Measurements from ENCODE around the gene ENTPD6.

ENTPD6 gene

DNA sequence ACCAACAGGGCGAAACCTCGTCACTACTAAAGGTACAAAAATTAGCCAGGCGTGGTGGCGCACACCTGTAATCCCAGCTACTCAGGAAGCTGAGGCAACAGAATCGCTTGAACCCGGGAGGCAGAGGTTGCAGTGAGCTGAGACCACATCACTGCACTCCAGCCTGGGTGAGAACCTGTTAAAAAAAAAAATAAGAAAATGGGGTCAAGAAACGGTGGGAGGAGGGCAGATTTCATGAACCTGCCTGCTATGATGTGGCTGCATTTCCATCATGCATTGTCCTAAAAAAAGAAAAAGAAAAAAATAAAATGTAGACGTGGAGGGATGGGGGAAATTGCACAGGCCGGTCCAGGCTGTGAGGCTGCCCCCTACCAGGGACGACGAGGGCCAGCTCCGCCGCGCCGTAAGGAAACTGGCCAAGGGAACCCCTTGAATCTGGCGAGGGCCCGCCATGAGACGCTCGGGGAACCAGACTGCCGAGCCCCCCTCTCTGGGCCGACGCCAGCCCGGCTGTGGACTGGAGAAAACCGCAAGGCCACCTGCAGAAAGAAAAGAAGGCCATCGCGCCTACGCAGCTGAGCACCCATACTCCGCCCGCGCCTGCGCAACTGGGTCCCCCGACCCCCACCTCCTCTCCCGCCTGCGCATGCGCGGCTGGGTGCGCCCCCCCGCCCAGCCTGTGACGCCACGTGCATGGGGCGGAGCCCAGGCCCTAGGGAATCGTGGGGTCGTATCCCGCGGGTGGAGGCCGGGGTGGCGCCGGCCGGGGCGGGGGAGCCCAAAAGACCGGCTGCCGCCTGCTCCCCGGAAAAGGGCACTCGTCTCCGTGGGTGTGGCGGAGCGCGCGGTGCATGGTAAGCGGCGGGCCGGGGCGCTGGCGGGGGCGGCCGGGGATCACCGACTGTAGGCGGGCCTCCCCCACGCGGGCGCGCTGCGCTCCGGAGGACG is at the start of gene ENTPD6:
Gene ENTPD6 (plus strand): TSS at position 699 of the 948 bp plus-strand sequence. CDS start 10,825 bp downstream, outside the sequence.
- H3K4me1 Mint-ChIP-seq: peaks cover 36% of the 10 kb centered on the region
- no peaks in the 10 kb centered on the region for H3K36me3 Mint-ChIP-seq (ENCODE audit: low read depth)
- peak within 1 kb of the TSS in 2 of 3 experiments; percentile 44 to 63 for H3K27ac Mint-ChIP-seq
- TF ChIP-seq, protein P1, sequence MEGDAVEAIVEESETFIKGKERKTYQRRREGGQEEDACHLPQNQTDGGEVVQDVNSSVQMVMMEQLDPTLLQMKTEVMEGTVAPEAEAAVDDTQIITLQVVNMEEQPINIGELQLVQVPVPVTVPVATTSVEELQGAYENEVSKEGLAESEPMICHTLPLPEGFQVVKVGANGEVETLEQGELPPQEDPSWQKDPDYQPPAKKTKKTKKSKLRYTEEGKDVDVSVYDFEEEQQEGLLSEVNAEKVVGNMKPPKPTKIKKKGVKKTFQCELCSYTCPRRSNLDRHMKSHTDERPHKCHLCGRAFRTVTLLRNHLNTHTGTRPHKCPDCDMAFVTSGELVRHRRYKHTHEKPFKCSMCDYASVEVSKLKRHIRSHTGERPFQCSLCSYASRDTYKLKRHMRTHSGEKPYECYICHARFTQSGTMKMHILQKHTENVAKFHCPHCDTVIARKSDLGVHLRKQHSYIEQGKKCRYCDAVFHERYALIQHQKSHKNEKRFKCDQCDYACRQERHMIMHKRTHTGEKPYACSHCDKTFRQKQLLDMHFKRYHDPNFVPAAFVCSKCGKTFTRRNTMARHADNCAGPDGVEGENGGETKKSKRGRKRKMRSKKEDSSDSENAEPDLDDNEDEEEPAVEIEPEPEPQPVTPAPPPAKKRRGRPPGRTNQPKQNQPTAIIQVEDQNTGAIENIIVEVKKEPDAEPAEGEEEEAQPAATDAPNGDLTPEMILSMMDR (IDR thresholded peaks at IDR 0.05; ENCODE audit: unreplicated experiment in 3 of 3): no peak
- H3K27me3 Mint-ChIP-seq (ENCODE audit: low read depth): peaks cover 17% of the 10 kb centered on the region
- peak within 1 kb of the TSS; percentile 93 to 97 (median 96) for H3K4me3 Mint-ChIP-seq
- no peaks in the 10 kb centered on the region for H3K9me3 Mint-ChIP-seq

DNA sequence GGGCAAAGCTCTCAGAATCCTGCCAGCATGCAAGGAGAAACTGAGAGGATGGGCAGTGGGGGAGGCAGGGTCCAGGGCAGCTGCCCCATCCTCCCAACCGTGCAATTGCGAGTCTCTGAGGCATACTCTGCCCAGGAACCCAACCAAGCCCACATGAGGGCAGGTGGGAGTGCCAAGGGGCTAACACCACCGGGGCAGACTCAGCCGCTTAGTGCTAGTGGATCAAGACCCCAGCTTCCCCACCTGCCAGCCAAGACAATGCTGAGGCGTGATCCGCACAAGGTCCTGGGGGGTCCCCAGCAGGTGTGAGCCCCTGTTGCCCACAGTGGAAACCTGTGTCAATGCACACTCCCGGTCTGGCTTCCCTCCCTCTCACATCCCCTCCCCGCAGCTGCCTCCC is 48.5 kb upstream of the ENTPD6 start:
- Mint-ChIP-seq H3K27ac (no peak overlapping the region), H3K4me3 (no peak overlapping the region), H3K9me3 (no peaks in the 10 kb centered on the region), H3K36me3 (ENCODE audit: low read depth) (no peaks in the 10 kb centered on the region), H3K27me3 (ENCODE audit: low read depth) (peaks cover 4% of the 10 kb centered on the region), H3K4me1 (peaks cover 10% of the 10 kb centered on the region)
- TF ChIP-seq, protein P1 (IDR thresholded peaks at IDR 0.05; ENCODE audit: unreplicated experiment in 3 of 3): no peak

DNA sequence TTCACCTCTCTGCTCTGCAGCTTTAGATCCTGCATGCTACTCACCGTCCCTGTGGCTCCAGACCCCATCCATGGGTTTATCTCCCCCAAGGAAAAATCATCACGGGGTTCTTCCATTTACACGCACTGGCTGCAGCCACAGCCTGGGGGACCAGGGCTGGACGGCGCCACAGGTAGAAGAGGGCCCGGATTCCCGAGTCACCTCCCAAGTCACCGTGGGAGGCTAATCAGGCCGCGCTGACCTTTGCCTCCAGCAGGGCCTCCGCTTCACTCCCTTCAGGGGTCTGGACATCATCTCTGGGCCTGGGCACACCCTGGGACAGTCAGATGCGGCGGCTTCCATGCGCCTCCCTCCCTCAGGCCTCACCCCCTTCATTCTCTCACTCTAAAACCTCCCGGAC is 47.8 kb upstream of the ENTPD6 start:
- Mint-ChIP-seq H3K36me3 (ENCODE audit: low read depth) (no peaks in the 10 kb centered on the region), H3K27ac (no peak overlapping the region), H3K4me1 (peaks cover 10% of the 10 kb centered on the region), H3K9me3 (no peaks in the 10 kb centered on the region), H3K27me3 (ENCODE audit: low read depth) (peaks cover 10% of the 10 kb centered on the region), H3K4me3 (no peak overlapping the region)
- TF ChIP-seq, protein P1 (IDR thresholded peaks at IDR 0.05; ENCODE audit: unreplicated experiment in 3 of 3): no peak

DNA sequence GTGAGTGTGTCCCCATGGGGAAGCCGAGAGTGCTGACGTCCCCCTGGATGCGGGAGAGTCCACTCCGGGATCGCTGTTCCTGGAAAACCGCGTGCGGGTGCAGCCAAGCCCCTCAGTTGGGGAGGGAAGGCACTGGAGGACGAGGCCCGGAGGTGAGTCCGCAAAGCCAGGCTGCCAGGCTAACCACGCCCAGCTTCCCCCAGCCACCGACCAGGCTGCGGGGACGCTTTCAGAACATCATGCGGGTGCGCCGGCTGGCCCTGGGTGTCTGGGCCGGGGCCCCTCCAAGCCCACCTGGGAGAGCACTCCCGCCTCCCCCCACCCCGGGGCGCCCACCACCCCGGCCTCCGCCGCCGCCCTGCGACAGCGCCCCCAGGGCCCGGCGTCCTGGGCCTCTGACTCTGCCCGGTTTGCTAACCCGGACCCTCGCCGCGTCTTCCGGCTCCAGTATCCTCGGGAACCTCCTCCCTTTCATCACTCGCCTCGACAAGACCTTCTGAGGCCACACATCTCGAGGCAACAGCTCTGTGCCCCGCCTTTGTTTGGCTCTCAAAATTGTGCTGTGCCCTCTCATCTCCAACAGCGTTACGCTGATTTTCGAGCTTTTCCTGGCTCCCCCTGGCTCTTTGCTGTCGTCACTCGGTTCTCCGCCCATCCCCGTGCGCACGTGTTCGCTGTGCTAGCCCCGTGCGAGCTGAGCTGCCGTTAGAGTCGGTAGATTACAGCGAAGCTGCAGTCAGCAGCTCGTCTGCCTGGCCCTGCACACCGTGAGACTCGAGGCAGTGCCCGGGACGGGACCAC is 47.1 kb upstream of the ENTPD6 start:
- Mint-ChIP-seq H3K9me3 (no peaks in the 10 kb centered on the region), H3K4me3 (no peak overlapping the region), H3K36me3 (ENCODE audit: low read depth) (no peaks in the 10 kb centered on the region), H3K4me1 (peaks cover 10% of the 10 kb centered on the region), H3K27me3 (ENCODE audit: low read depth) (peaks cover 10% of the 10 kb centered on the region), H3K27ac (no peak overlapping the region)
- TF ChIP-seq, protein P1 (IDR thresholded peaks at IDR 0.05; ENCODE audit: unreplicated experiment in 3 of 3): no peak

DNA sequence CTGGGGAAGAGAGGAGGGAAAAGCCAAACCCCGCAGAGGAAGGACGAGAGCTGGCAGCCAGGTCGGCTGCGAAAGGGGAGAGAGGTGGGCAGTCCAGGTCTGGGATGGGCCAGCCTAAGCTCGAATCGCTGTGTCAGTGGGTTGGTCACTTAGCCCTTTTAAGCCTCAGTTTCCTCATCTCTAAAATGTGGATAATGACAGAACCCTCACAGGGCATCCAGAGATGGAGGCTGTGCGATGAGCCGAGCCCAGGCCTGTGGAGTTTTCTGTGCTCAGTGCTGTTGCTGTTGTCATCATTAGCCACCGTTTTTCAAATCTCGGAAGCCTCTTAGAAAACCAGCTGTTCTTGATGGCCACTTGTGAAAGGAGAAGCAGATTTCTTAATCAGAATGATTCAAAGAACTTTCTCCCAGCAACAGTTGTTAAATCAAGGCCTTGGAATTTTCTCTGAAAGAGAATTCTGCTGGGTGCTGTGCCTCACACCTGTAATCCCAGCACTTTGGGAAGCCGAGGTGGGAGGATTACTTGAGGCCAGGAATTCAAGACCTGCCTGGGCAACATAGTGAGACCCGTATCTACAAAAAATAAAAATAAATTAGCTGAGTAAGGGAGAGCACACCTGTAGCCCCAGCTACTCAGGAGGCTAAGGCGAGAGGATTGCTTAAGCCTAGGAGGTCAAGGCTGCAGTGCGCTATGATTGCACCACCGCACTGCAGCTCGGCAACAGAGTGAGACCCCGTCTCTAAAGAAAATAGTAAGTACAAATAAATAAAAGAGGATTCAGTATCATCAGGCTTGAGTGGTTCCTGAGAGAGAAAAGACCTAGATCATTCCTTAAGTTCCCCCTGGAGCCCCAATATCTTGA is 46.3 kb upstream of the ENTPD6 start:
- TF ChIP-seq, protein P1 (IDR thresholded peaks at IDR 0.05; ENCODE audit: unreplicated experiment in 3 of 3): no peak
- peaks cover 10% of the 10 kb centered on the region for H3K27me3 Mint-ChIP-seq (ENCODE audit: low read depth)
- no peaks in the 10 kb centered on the region for H3K9me3 Mint-ChIP-seq
- H3K4me1 Mint-ChIP-seq: peaks cover 10% of the 10 kb centered on the region
- H3K36me3 Mint-ChIP-seq (ENCODE audit: low read depth): no peaks in the 10 kb centered on the region
- H3K4me3 Mint-ChIP-seq: no peak overlapping the region
- peak overlapping the region in 1 of 3 experiments; percentile 20 for H3K27ac Mint-ChIP-seq

All from nephron (organoid).